ENCODE results near the gene TADA3.

- TF ChIP-seq CTCF (conservative IDR thresholded peaks at IDR 0.05; ENCODE audit: low read length) (no peak), EZH2phosphoT487 (IDR thresholded peaks at IDR 0.05; ENCODE audit: borderline replicate concordance, low read depth, low read length) (no peak)
These were observed 23.7 kb upstream of the TADA3 start for GRCh38 chr3:9815986-9816385.
